HK-2 (cell line): ENCODE measurements around the gene TMEM229B.

Experiments used
- DNase-seq: peaks from one replicate; pipeline ENCODE4 v3.0.0-alpha.2; 2018; ENCODE audit not compliant: unreplicated experiment

The TMEM229B gene

GRCh38 chr14:67515386-67516079 is 27.0 kb upstream of the TMEM229B start:
- no peak for DNase-seq

- no peak for DNase-seq
Observed at GRCh38 chr14:67514650-67515385, 26.3 kb upstream of the TMEM229B start.

- no peak for DNase-seq
Observed at GRCh38 chr14:67514203-67514607, 25.7 kb upstream of the TMEM229B start.

DNA sequence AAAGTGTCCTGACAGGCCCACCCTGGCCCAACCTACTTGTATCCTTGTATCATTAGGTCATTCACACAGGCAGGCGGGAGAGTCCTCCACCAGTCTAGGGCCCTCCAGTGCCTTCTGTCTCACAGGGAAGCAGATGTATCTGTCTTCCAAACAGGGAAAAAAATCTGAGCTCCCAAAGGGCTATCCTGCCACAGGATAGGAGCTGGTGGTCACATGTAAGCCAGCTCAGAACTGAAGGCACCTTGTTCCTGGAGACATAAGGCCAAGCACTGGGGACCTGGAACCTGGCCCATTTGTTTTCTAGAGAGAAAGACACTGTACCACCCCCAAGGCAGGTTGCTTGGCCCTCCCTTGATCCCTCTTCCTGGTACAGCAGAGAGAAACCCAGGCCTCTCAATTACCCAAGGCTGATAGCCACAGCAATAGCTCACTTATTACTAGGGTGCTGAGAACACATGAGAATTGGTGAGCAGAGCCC is 25.1 kb upstream of the TMEM229B start:
- DNase-seq: no peak

GRCh38 chr14:67512463-67513310 is 24.2 kb upstream of the TMEM229B start:
- DNase-seq: no peak

- no peak for DNase-seq
Observed at GRCh38 chr14:67510836-67511235, 22.3 kb upstream of the TMEM229B start.

GRCh38 chr14:67510121-67510520 is 21.6 kb upstream of the TMEM229B start:
- DNase-seq: no peak

DNA sequence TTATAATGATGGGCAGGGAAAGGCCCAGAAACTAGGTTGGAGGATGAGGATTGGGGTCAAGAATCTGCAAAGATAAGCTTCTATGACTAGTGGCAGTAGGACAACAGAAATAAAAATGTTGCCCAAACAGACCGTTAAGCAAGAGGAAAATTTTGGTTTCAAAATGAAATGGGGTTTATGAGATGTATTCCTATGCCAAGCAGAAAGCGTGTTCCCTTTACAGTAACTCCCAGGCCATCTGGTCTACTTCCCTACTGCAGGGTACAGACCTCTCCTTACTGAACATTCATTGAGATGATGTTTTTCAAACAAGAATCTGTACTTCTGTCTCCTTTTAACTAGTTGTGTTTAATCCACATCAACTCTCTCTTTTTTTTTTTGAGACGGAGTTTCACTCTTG is 20.4 kb upstream of the TMEM229B start:
- no peak for DNase-seq

- DNase-seq: no peak
Observed at GRCh38 chr14:67505254-67505653, 16.7 kb upstream of the TMEM229B start.

- no peak for DNase-seq
Observed at GRCh38 chr14:67503331-67503730, 14.8 kb upstream of the TMEM229B start.

- DNase-seq: no peak
Observed at GRCh38 chr14:67502867-67503266, 14.3 kb upstream of the TMEM229B start.

- DNase-seq: no peak
Observed at GRCh38 chr14:67501670-67502069, 13.1 kb upstream of the TMEM229B start.

DNA sequence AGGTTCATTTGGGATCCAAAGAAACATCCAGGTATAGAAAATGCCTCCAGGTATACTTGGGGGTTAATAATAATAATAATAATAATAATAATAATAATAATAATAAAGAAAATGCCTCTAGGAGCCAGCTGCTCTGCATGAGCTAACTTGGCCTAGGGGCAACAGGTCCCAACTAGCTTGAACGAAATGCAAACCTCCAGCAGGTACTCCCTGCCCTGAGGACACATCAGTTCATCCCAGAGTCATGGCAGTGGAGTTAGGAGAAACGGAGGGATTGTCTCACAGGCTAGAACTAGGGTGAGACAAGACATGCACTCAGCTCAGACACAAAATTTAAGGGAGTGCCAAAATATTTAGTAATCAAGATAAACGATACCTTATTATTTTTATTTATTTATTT is 12.5 kb upstream of the TMEM229B start:
- no peak for DNase-seq

DNA sequence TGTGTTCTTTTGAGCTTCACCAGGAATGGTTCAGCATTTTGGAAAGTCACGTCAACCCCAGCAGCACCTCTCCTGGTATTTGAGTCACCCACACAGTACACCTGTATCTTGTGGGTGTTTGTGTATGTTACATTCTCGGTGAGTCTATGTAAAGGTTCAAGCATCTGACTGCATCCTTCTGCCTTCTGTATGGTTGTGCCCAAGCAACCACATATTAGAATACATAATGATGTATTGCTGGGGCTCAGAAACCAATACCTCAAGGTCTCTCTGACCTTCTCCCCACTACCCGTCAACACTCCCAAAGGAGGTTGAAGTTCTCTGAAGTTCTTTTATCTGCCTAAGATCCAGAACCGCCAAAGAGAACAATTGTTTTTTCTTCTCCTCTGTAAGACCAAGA is 9.2 kb upstream of the TMEM229B start:
- no peak for DNase-seq

DNA sequence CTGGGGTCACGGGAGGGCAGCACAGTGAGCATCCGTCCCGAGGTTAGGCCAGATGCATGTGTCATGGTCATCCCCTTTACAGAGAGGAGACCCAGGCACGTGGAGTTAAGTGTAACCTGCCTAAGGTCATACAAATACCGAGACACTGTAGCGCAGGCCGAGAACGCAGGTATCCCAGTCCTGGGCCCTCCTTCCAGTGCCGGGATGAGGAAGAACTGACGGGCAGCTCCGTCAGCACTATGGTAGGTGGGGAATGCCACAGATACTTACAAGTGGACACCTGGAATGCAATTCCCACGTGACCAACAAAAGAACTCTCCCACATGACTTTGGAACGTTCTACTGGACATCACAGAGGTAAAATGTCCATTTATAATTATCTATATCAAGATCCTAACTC is 8.7 kb upstream of the TMEM229B start:
- DNase-seq: no peak

DNA sequence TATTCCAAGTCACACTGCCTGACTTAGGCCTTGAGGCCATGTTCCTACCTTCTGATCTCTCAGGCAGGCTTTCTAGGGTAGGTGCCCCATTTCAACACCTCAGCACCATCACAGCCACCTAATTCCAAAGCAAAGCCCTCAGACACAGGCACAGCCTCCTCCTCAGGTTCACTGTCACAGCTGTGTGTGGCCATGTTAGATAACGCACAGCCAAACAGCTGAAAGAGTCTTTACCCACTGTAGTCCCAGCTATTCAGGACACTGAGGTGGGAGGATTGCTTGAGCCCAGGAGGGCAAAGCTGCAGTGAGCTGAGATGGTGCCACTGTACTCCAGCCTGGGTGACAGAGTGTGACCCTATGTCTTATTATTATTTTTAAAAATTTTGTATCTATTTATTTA is 7.3 kb upstream of the TMEM229B start:
- no peak for DNase-seq

GRCh38 chr14:67493092-67493717 is 4.7 kb upstream of the TMEM229B start:
- no peak for DNase-seq

- no peak for DNase-seq
Observed at GRCh38 chr14:67492538-67492937, 4.0 kb upstream of the TMEM229B start.

DNA sequence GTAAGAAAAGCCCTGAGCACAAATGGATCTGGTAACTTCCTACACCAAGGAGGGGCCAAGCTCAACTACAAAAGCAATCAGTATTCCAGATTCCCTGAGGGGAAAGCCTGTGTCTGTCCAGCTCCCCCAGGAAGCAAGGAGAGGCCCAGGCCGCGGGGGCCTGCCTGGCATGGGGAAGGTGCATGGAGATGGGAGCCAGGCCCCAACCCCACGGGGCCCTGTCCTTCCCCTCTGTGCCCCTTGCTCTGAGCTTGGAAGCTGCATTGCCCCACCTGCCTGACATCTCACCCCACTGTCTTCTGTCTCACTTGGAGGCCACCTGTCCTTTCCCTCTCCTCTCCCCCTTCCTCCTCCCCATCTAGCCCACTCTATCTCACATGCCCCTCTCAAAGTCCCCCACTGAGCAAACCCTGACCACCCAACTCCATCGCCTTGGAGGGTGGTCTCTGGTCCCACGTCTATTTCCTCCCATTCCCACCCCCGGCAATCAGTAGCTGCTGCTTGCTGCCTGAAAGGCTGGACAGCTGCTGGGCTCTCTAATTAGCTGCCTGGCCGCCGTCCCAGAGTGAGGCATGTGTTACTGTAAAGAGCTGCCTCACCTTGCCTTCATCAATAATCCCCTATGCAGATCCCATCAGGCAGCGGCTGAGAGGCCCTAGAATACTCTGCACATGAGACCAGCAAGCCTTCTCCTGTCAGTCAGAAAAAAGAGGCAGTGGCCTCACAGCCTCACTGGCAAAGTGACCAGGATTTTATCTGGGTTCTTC is 3.4 kb upstream of the TMEM229B start:
- no peak for DNase-seq

GRCh38 chr14:67491285-67491684 is 2.8 kb upstream of the TMEM229B start:
- no peak for DNase-seq

GRCh38 chr14:67490196-67490595 is 1.7 kb upstream of the TMEM229B start:
- no peak for DNase-seq
